Spleen (tissue), 7 donors: Measurements from ENCODE around the gene ATG7.

ENCODE experiments used
- CTCF ChIP-seq, 11 experiments: fragments of 200-600 bp in 7 of 11; fragments of 450-650 bp in 4 of 11; sonication (generic) in 4 of 11; IDR thresholded peaks in 8 of 11; conservative IDR thresholded peaks in 3 of 11; 1 replicate in 7 of 11; 2 replicates in 4 of 11; pipeline versions ENCODE4 v1.4.0 to v1.8.0; 2016 to 2021; ENCODE audit warnings: antibody characterized with exemption in 11 of 11, inconsistent platforms in 4 of 11, mild to moderate bottlenecking in 1 of 11
- POLR2AphosphoS5 ChIP-seq, 3 donors: sonication (generic); formaldehyde crosslinking; IDR thresholded peaks; one replicate each; pipeline ENCODE4 v1.5.1; 2017; ENCODE audit warnings: antibody characterized with exemption in 3 of 3
- donor health status: DM: no; HTN: no; CAD: no; lungs with moderate emphysema.
- donor health status: DM: no; HTN: no; CAD: no.
- donor health status: DM: no; HTN: no; CAD: no.

- TF ChIP-seq POLR2AphosphoS5 (IDR thresholded peaks at IDR 0.05) (no peak), CTCF (IDR thresholded peaks at IDR 0.05 in 8 of 11, conservative IDR thresholded peaks at IDR 0.05 in 3 of 11) (no peak)
Measured at GRCh38 chr3:11405323-11405722, 133.1 kb downstream of the ATG7 start.
